Nephron (organoid): Measurements from ENCODE around the gene PSMB5.

Source experiments
- H3K27ac Mint-ChIP-seq, 3 experiments: 2 replicates each; pipeline ENCODE4 v1.8.0; 2020; ENCODE audit warnings: mixed read lengths in 3 of 3, mild to moderate bottlenecking in 2 of 3, moderate library complexity in 1 of 3
- H3K27me3 Mint-ChIP-seq: 2 replicates; pipeline ENCODE4 v1.8.0; 2021; ENCODE audit warnings: low read depth, mild to moderate bottlenecking, moderate library complexity, mixed read lengths
- H3K36me3 Mint-ChIP-seq: 2 replicates; pipeline ENCODE4 v1.8.0; 2020; ENCODE audit warnings: low read depth, mixed read lengths
- H3K4me1 Mint-ChIP-seq: 2 replicates; pipeline ENCODE4 v1.8.0; 2020; ENCODE audit warnings: mixed read lengths
- H3K4me3 Mint-ChIP-seq, 3 experiments: 2 replicates each; pipeline ENCODE4 v1.8.0; 2020; ENCODE audit warnings: mild to moderate bottlenecking in 3 of 3, mixed read lengths in 3 of 3, moderate library complexity in 2 of 3
- H3K9me3 Mint-ChIP-seq: 2 replicates; pipeline ENCODE4 v1.8.0; 2020; ENCODE audit warnings: mixed read lengths
- TF ChIP-seq, protein P1 (sequence below), 3 experiments: fragments of 200-600 bp; sonication (generic); IDR thresholded peaks; one replicate each; pipeline ENCODE4 v1.5.0; 2021; ENCODE audit warnings: antibody characterized with exemption in 3 of 3; ENCODE audit not compliant: unreplicated experiment in 3 of 3

The PSMB5 gene

DNA sequence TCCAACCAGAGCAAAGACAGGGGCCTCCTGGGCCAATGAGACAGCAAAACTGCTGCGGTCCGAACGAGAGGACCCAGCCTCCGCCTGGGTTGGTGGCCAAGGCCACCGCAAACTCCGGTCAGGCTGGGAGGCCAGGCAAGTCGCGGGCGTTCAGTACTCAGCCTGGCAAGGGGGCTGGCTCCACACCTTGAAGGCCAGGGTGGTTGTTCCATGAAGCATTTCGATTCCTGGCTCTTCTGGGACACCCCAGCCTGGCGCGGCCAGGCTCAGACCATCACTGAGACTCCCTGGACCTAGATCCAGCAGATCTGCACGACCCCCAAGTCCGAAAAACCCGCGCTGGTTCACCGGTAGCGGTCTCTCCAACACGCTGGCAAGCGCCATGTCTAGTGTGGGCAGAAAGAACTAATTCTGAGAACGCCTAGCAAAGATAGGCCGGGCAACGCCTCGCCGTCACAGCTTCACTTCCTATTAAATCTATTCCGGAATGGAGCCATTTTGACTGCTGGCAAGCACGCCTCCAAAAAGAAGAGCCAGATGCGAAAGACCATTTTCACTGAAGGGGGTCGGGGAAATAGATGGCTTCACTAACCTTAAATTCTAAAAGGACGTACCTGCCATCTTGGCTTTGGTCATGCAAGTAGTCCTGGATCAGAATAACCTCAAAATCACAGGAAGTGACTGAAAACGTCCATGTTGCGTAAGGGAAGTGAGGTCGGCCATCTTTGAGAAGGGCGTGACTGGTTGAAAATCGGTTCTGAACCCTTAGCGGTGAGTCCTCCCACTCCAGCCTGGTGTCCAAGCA is at the start of gene PSMB5:
TSS of gene PSMB5 (minus strand) at position 403 of the 805 bp plus-strand sequence. CDS start at position 384, 19 bp downstream.
- TF ChIP-seq, protein P1, sequence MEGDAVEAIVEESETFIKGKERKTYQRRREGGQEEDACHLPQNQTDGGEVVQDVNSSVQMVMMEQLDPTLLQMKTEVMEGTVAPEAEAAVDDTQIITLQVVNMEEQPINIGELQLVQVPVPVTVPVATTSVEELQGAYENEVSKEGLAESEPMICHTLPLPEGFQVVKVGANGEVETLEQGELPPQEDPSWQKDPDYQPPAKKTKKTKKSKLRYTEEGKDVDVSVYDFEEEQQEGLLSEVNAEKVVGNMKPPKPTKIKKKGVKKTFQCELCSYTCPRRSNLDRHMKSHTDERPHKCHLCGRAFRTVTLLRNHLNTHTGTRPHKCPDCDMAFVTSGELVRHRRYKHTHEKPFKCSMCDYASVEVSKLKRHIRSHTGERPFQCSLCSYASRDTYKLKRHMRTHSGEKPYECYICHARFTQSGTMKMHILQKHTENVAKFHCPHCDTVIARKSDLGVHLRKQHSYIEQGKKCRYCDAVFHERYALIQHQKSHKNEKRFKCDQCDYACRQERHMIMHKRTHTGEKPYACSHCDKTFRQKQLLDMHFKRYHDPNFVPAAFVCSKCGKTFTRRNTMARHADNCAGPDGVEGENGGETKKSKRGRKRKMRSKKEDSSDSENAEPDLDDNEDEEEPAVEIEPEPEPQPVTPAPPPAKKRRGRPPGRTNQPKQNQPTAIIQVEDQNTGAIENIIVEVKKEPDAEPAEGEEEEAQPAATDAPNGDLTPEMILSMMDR (IDR thresholded peaks at IDR 0.05; ENCODE audit: unreplicated experiment in 3 of 3) = no peak
- Mint-ChIP-seq H3K36me3 (peaks cover 19% of the 10 kb centered on the region), H3K27ac (peak within 1 kb of the TSS; percentile 97 to 99 (median 98)), H3K4me3 (peak within 1 kb of the TSS; percentile 80 to 89 (median 86)), H3K4me1 (peaks cover 26% of the 10 kb centered on the region), H3K9me3 (no peaks in the 10 kb centered on the region), H3K27me3 (no peaks in the 10 kb centered on the region)

DNA sequence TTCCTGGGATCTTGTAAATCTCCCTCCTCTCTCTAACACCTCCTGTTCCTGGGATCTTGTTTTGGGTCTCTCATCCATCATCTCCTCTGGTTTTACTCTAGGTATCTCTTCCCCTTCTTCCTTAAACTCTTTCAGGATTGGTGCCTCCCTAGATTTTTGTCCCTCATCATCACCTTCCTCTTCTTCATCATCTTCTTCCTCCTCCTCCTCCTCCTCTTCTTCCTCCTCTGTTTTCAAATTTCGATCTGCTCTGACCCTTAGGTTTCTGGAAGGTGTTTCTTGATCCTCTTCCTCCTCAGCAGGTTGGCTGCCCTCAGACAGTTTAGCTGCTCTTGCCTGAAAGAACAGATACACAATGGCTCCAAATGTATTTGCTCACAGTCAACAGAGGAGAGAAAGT is 45.8 kb upstream of the PSMB5 start:
- no peaks in the 10 kb centered on the region for H3K9me3 Mint-ChIP-seq
- H3K4me1 Mint-ChIP-seq = no peaks in the 10 kb centered on the region
- peaks cover 69% of the 10 kb centered on the region for H3K36me3 Mint-ChIP-seq
- H3K4me3 Mint-ChIP-seq = no peak overlapping the region
- no peaks in the 10 kb centered on the region for H3K27me3 Mint-ChIP-seq
- no peak overlapping the region for H3K27ac Mint-ChIP-seq
- TF ChIP-seq, protein P1 (IDR thresholded peaks at IDR 0.05; ENCODE audit: unreplicated experiment in 3 of 3) = no peak

DNA sequence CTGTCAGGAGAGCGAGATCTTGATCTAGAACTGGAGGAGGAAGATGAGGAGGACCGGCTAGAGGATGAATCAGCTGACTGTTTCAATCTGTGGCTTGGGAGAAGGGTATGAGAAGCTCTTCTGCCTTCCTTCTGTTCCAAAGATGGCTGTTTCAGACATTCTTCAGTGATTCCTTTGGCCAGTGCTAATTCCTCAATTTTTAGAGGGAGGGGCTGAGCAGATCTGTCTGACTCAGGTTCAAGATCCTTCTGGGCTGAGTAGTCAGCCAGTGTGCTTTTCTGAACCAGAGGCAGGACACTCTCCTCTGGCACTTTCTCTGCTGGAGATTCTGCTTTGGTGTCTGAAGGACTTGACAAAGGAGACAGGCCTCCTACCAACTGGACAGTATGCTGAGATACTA is 45.0 kb upstream of the PSMB5 start:
- Mint-ChIP-seq H3K36me3 (peaks cover 71% of the 10 kb centered on the region), H3K4me1 (no peaks in the 10 kb centered on the region), H3K4me3 (no peak overlapping the region), H3K27me3 (no peaks in the 10 kb centered on the region), H3K27ac (no peak overlapping the region), H3K9me3 (no peaks in the 10 kb centered on the region)
- TF ChIP-seq, protein P1 (IDR thresholded peaks at IDR 0.05; ENCODE audit: unreplicated experiment in 3 of 3) = no peak

DNA sequence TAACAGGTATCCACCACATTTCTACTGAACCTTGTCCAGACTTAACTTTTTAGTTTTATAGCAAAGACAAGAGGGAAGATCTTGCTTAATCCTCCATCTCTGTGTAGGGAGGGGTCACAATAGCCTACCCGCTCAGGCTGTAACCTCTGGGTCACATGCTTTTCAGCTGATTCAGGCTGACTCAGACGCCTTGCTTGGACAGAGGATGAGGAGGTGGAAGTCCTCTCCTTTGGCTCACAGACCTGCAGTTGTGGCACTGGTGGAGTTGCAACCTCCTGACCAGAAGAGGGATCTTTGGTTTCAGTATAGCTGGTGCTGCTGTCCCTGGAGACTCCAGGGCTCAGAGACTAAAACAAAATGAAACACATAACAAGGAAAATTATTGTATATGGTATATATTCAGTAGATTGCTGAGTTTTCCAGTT is 44.0 kb upstream of the PSMB5 start:
- TF ChIP-seq, protein P1 (IDR thresholded peaks at IDR 0.05; ENCODE audit: unreplicated experiment in 3 of 3) = no peak
- Mint-ChIP-seq H3K27me3 (no peaks in the 10 kb centered on the region), H3K36me3 (peaks cover 70% of the 10 kb centered on the region), H3K4me1 (no peaks in the 10 kb centered on the region), H3K9me3 (no peaks in the 10 kb centered on the region), H3K27ac (no peak overlapping the region), H3K4me3 (no peak overlapping the region)

DNA sequence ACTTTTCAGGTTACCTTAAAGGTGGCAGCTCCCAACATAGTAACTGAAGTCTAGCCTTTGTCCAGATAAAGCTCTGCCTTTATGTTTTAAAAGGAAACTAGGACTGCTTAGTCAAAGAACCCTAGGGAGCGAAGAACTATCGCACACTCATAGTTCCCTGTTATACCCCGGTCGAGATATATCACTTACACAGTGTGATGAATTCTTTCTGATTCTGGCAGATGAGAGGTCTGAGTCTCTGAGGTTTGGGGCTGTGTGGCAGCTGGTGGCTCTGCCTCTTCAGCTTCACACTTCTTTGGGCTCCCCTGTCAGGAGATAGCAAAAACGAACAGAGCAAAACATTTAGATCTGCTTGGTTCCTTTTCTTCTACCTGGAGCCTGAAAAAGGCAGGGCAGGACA is 43.3 kb upstream of the PSMB5 start:
- Mint-ChIP-seq H3K27ac (no peak overlapping the region), H3K4me1 (peaks cover 2% of the 10 kb centered on the region), H3K4me3 (no peak overlapping the region), H3K36me3 (peaks cover 67% of the 10 kb centered on the region), H3K9me3 (no peaks in the 10 kb centered on the region), H3K27me3 (no peaks in the 10 kb centered on the region)
- TF ChIP-seq, protein P1 (IDR thresholded peaks at IDR 0.05; ENCODE audit: unreplicated experiment in 3 of 3) = no peak
